22Rv1 (cell line): ENCODE measurements around the gene PTGES.
"Not testable (repeated sequence)": the region's sequence is repeated elsewhere in the genome, so short reads cannot be mapped to it uniquely, and the experiment has no call there.

Experiments used
- H3K27ac ChIP-seq: fragments of 450-650 bp; 2 replicates; pipeline ENCODE4 v1.5.1; 2017
- CTCF ChIP-seq: fragments of 450-650 bp; IDR thresholded peaks from 2 replicates; pipeline ENCODE4 v1.5.1; 2017; ENCODE audit warnings: mild to moderate bottlenecking
- ZFX ChIP-seq: fragments of 450-650 bp; IDR thresholded peaks from 2 replicates; pipeline ENCODE4 v1.6.1; 2017; ENCODE audit warnings: antibody characterized with exemption, borderline replicate concordance

The PTGES gene

GRCh38 chr9:129768486-129768885, 15.6 kb upstream of the PTGES start:
- TF ChIP-seq CTCF (no peak), ZFX (no peak)
- no peak overlapping the region for H3K27ac ChIP-seq

- H3K27ac ChIP-seq, result no peak overlapping the region
- TF ChIP-seq CTCF, result no peak
- TF ChIP-seq ZFX, result no peak
Measured at GRCh38 chr9:129765764-129766317, 13.0 kb upstream of the PTGES start.

GRCh38 chr9:129762985-129763926, 10.4 kb upstream of the PTGES start:
- H3K27ac ChIP-seq, result no peak overlapping the region
- no peak for TF ChIP-seq CTCF
- TF ChIP-seq ZFX, result no peak

- H3K27ac ChIP-seq, result not testable (repeated sequence)
Measured at GRCh38 chr9:129762370-129762984, 9.6 kb upstream of the PTGES start.

GRCh38 chr9:129761901-129762369, 9.1 kb upstream of the PTGES start:
- no peak overlapping the region for H3K27ac ChIP-seq
- TF ChIP-seq ZFX, result no peak
- TF ChIP-seq CTCF, result no peak

- TF ChIP-seq CTCF, result no peak
- TF ChIP-seq ZFX, result no peak
- H3K27ac ChIP-seq, result no peak overlapping the region
Measured at GRCh38 chr9:129761293-129761900, 8.6 kb upstream of the PTGES start.

- not testable (repeated sequence) for H3K27ac ChIP-seq
Measured at GRCh38 chr9:129760784-129761183, 7.9 kb upstream of the PTGES start.
